ENCODE data around the gene DNAJC19.
"Not testable (repeated sequence)": the region's sequence is repeated elsewhere in the genome, so short reads cannot be mapped to it uniquely, and the experiment has no call there.

The DNAJC19 gene

DNA sequence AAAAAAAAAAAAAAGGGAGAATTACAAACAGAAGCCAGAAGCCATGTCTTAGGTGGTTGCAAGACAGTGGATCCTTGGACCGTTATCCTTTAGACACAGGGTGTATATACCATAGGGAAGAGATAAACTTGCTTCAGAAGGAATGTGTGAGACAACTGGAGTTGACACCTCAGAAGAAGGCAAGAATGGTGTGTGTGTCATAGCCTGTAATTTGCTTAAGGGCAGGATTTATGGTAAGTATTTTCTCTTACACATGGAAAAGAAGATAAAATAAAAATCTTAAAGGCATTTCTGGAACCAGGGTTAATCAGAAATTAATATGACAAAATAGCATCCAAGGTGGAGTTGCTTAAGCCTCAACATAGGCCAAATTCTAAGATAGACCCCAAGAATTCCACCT, 19.3 kb upstream of the DNAJC19 start:
- TF ChIP-seq, protein P1, sequence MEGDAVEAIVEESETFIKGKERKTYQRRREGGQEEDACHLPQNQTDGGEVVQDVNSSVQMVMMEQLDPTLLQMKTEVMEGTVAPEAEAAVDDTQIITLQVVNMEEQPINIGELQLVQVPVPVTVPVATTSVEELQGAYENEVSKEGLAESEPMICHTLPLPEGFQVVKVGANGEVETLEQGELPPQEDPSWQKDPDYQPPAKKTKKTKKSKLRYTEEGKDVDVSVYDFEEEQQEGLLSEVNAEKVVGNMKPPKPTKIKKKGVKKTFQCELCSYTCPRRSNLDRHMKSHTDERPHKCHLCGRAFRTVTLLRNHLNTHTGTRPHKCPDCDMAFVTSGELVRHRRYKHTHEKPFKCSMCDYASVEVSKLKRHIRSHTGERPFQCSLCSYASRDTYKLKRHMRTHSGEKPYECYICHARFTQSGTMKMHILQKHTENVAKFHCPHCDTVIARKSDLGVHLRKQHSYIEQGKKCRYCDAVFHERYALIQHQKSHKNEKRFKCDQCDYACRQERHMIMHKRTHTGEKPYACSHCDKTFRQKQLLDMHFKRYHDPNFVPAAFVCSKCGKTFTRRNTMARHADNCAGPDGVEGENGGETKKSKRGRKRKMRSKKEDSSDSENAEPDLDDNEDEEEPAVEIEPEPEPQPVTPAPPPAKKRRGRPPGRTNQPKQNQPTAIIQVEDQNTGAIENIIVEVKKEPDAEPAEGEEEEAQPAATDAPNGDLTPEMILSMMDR (IDR thresholded peaks at IDR 0.05), result no peak

DNA sequence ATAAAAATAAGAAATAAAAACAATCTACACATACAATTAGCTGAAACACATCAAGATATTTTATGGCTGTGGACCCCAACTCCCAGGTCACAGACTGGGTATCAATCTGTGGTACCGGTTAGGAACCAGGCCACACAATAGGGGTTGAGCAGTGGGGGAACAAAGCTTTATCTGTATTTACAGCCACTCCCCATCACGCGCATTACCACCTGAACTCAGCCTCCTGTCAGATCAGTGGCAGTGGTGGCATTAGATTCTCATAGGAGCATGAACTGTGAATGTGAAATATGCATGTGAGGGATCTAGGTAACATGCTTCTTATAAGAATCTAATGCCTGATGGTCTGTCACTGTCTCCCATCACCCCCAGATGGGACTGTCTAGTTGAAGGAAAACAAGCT, 17.7 kb upstream of the DNAJC19 start:
- H3K4me3 ChIP-seq (ENCODE audit: low read depth in 1 of 2, low read length in 1 of 2), result no peak overlapping the region
- no peaks in the 10 kb centered on the region for H3K9me3 ChIP-seq
- H3K36me3 ChIP-seq, result no peaks in the 10 kb centered on the region
- TF ChIP-seq, protein P1 (IDR thresholded peaks at IDR 0.05), result no peak
- H3K4me1 ChIP-seq (ENCODE audit: control insufficient read depth in 1 of 2, insufficient read depth in 1 of 2, low read depth in 1 of 2, low read length in 1 of 2), result no peaks in the 10 kb centered on the region
- H3K27ac ChIP-seq, result no peak overlapping the region
- H3K27me3 ChIP-seq, result no peaks in the 10 kb centered on the region

More for the DNA sequence above, 19.3 kb upstream of the DNAJC19 start:
- H3K4me1 ChIP-seq (ENCODE audit: control insufficient read depth in 1 of 2, insufficient read depth in 1 of 2, low read depth in 1 of 2, low read length in 1 of 2), result no peaks in the 10 kb centered on the region
- H3K9me3 ChIP-seq, result no peaks in the 10 kb centered on the region
- H3K27me3 ChIP-seq, result no peaks in the 10 kb centered on the region
- no peaks in the 10 kb centered on the region for H3K36me3 ChIP-seq
- H3K4me3 ChIP-seq (ENCODE audit: low read depth in 1 of 2, low read length in 1 of 2), result no peak overlapping the region
- no peak overlapping the region for H3K27ac ChIP-seq

DNA sequence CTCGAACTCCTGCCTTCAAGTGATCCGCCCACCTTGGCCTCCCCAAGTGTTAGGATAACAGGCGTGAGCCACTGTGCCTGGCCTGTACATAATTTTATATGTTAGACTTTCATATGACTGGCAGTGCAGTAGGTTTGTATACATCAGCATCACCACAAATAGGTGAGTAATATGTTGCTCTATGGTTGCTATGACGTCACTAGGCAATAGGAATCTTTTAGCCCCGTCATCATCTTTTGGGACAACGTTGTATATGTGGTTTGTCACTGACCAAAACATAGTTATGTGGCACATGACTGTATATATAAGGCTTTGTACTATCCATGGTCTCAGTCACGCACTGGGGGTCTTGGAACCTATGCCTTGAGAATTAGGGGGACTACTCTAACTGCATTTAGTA, 17.0 kb upstream of the DNAJC19 start:
- H3K4me3 ChIP-seq (ENCODE audit: low read depth in 1 of 2, low read length in 1 of 2), result no peak overlapping the region
- no peaks in the 10 kb centered on the region for H3K4me1 ChIP-seq (ENCODE audit: control insufficient read depth in 1 of 2, insufficient read depth in 1 of 2, low read depth in 1 of 2, low read length in 1 of 2)
- TF ChIP-seq, protein P1 (IDR thresholded peaks at IDR 0.05), result no peak
- no peaks in the 10 kb centered on the region for H3K36me3 ChIP-seq
- no peak overlapping the region for H3K27ac ChIP-seq
- H3K27me3 ChIP-seq, result no peaks in the 10 kb centered on the region
- no peaks in the 10 kb centered on the region for H3K9me3 ChIP-seq

DNA sequence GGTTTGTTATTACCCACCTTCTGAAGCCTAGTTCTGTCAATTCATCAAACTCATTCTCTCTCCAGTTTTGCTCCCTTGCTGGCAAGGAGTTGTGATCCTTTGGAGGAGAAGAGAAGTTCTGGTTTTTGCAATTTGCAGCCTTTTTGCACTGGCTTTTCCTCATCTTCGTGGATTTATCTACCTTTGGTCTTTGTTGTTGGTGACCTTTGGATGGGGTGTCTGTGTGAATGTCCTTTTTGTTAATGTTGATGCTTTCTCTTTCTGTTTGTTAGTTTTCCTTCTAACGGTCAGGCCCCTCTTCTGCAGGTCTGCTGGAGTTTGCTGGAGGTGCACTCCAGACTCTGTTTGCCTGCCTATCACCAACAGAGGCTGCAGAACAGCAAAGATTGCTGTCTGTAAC, 13.9 kb upstream of the DNAJC19 start:
- H3K4me3 ChIP-seq (ENCODE audit: low read depth in 1 of 2, low read length in 1 of 2); H3K27me3 ChIP-seq: not testable (repeated sequence)

DNA sequence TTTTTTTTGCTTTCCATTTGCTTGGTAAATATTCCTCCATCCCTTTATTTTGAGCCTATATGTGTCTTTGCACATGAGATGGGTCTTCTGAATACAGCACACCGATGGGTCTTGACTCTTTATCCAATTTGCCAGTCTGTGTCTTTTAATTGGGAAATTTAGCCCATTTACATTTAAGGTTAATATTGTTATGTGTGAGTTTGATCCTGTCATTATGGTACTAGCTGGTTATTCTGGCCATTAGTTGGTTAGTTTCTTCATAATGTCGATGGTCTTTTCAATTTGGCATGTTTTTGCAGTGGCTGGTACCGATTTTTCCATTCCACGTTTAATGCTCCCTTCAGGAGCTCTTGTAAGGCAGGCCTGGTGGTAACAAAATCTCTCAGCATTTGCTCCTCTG, 12.8 kb upstream of the DNAJC19 start:
- H3K4me1 ChIP-seq (ENCODE audit: control insufficient read depth in 1 of 2, insufficient read depth in 1 of 2, low read depth in 1 of 2, low read length in 1 of 2); H3K36me3 ChIP-seq; H3K27ac ChIP-seq; H3K27me3 ChIP-seq; H3K9me3 ChIP-seq; H3K4me3 ChIP-seq (ENCODE audit: low read depth in 1 of 2, low read length in 1 of 2): not testable (repeated sequence)

More for the DNA sequence above, 13.9 kb upstream of the DNAJC19 start:
- H3K27ac ChIP-seq; H3K4me1 ChIP-seq (ENCODE audit: control insufficient read depth in 1 of 2, insufficient read depth in 1 of 2, low read depth in 1 of 2, low read length in 1 of 2); H3K9me3 ChIP-seq; H3K36me3 ChIP-seq: not testable (repeated sequence)

DNA sequence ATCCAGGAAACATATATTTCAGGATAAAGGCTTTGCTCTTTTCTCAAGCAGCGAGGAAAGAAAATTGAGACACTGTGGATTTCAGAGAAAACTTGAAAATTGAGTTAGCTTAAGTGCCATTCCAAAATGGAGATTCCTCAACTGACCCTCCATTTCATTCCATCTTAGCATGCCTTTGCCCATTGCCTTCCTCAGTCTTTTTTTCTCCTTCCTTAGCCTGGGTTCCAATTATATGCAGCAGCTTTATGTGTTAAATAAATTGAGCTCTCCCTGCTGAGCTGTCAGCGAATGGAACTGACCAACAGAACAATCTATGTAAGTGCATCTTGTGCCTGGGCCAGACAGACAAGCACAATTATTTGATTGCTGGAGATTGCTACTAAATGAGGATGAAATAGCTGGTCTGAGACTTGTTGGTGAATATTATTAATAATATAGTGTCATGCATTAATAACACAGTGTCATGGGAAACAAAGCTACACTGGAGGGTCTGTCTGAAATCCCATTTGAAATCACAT, 6.9 kb upstream of the DNAJC19 start:
- Histone ChIP-seq H3K4me3 (ENCODE audit: low read depth in 1 of 2, low read length in 1 of 2) (no peak overlapping the region), H3K4me1 (ENCODE audit: control insufficient read depth in 1 of 2, insufficient read depth in 1 of 2, low read depth in 1 of 2, low read length in 1 of 2) (no peaks in the 10 kb centered on the region), H3K9me3 (no peaks in the 10 kb centered on the region), H3K36me3 (no peaks in the 10 kb centered on the region), H3K27me3 (peaks cover 40% of the 10 kb centered on the region), H3K27ac (no peak overlapping the region)
- TF ChIP-seq, protein P1 (IDR thresholded peaks at IDR 0.05), result no peak

DNA sequence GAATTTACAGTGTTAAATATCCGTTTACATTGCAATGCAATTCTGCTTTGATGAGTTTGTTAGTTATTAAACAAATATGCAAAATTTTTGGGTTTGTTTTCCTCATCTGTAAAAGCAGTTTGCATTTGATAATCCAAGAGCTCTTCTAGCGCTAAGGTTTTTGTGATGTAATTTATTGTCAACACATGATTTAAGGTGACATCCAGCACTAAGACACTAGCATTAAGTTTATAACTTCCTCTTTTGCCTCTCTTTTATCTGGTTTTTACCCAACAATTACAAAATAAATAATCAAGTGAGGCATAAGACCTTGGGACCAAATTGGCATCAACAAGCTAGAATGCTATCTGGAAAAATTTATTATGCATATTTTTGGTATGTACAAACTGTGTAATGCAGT, 969 bp upstream of the DNAJC19 start:
- H3K36me3 ChIP-seq, result peaks cover 10% of the 10 kb centered on the region
- H3K4me1 ChIP-seq (ENCODE audit: control insufficient read depth in 1 of 2, insufficient read depth in 1 of 2, low read depth in 1 of 2, low read length in 1 of 2), result peaks cover 12 to 17% of the 10 kb centered on the region in 2 experiments
- no peaks in the 10 kb centered on the region for H3K9me3 ChIP-seq
- no peak overlapping the region for H3K27ac ChIP-seq
- peaks cover 30% of the 10 kb centered on the region for H3K27me3 ChIP-seq
- peak overlapping the region; percentile 58 to 77 for H3K4me3 ChIP-seq (ENCODE audit: low read depth in 1 of 2, low read length in 1 of 2)
- TF ChIP-seq, protein P1 (IDR thresholded peaks at IDR 0.05), result no peak

All from neutrophil (primary cell).